IPS DF 6.9 (cell line): ENCODE data around the gene HMX3.

ENCODE experiments used
- DNase-seq: peaks from one replicate; pipeline ENCODE4 v3.0.0-alpha.2; 2013; ENCODE audit warnings: low read depth, low spot score
- H3K27ac ChIP-seq: one replicate; pipeline ENCODE4 v1.5.1; 2013; ENCODE audit warnings: low read length, control low read depth
- H3K27me3 ChIP-seq: 2 replicates; pipeline ENCODE4 v1.6.1; 2013; ENCODE audit warnings: mild to moderate bottlenecking, low read length; ENCODE audit not compliant: control insufficient read depth, insufficient read depth
- H3K36me3 ChIP-seq: 2 replicates; pipeline ENCODE4 v1.6.1; 2013; ENCODE audit warnings: low read length; ENCODE audit not compliant: control insufficient read depth, insufficient read depth
- H3K4me1 ChIP-seq: 2 replicates; pipeline ENCODE4 v1.6.1; 2013; ENCODE audit warnings: low read length; ENCODE audit not compliant: control insufficient read depth, insufficient read depth
- H3K4me3 ChIP-seq: 2 replicates; pipeline ENCODE4 v1.5.1; 2013; ENCODE audit warnings: mild to moderate bottlenecking, low read length
- H3K9me3 ChIP-seq: 2 replicates; pipeline ENCODE4 v1.6.1; 2013; ENCODE audit warnings: low read length, inconsistent platforms; ENCODE audit not compliant: control insufficient read depth, insufficient read depth
- WGBS: extraction: QIAGEN DNeasy Blood & Tissue Kit; methylation state at CpG from one replicate; pipeline ENCODE4 v1.1.7; 2013; ENCODE audit warnings: mixed read lengths, missing lambda C conversion rate; ENCODE audit not compliant: insufficient read length, insufficient coverage; 5-methylcytosine and 5-hydroxymethylcytosine counted together

Gene HMX3

GRCh38 chr10:123148414-123149161, 12.8 kb downstream of the HMX3 start:
- H3K4me3 ChIP-seq = peak overlapping the region; percentile 43; the same call in 1 of the 2 replicates
- no peak overlapping the region for H3K27ac ChIP-seq
- WGBS = no CpG with 5 or more reads among the region's 55 CpGs
- no peaks in the 10 kb centered on the region for H3K36me3 ChIP-seq
- peaks cover 12% of the 10 kb centered on the region; the same call in 1 of the 2 replicates for H3K4me1 ChIP-seq
- H3K9me3 ChIP-seq = no peaks in the 10 kb centered on the region
- no peak for DNase-seq
- H3K27me3 ChIP-seq = peaks cover 69% of the 10 kb centered on the region

GRCh38 chr10:123149162-123149567, 13.4 kb downstream of the HMX3 start:
- no peak overlapping the region for H3K4me3 ChIP-seq
- no peak overlapping the region for H3K27ac ChIP-seq
- H3K4me1 ChIP-seq = peaks cover 12% of the 10 kb centered on the region; the same call in 1 of the 2 replicates
- H3K36me3 ChIP-seq = no peaks in the 10 kb centered on the region
- peaks cover 64% of the 10 kb centered on the region for H3K27me3 ChIP-seq
- no peak for DNase-seq
- WGBS = no CpG with 5 or more reads among the region's 12 CpGs
- no peaks in the 10 kb centered on the region for H3K9me3 ChIP-seq

DNA sequence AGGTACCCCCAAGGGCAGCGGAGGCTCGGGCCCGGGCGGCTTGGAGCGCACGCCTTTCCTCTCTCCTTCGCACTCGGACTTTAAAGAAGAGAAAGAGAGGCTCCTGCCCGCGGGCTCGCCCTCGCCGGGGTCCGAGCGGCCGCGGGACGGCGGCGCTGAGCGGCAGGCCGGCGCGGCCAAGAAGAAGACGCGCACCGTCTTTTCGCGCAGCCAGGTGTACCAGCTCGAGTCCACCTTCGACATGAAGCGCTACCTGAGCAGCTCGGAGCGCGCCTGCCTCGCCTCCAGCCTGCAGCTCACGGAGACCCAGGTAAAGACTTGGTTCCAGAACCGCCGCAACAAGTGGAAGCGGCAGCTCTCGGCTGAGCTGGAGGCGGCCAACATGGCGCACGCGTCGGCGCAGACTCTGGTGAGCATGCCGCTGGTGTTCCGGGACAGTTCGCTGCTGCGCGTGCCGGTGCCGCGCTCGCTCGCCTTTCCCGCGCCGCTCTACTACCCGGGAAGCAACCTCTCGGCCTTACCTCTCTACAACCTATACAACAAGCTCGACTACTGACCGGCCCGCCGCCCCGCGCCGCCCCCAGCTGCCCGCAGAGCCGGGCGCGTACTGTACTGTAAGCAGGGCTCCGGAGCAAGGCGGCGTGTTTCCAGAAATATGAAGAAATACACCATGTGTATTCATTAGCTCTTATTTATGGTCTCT, 13.9 kb downstream of the HMX3 start:
- H3K27ac ChIP-seq = no peak overlapping the region
- peaks cover 12% of the 10 kb centered on the region; the same call in 1 of the 2 replicates for H3K4me1 ChIP-seq
- H3K9me3 ChIP-seq = no peaks in the 10 kb centered on the region
- no CpG with 5 or more reads among the region's 76 CpGs for WGBS
- H3K27me3 ChIP-seq = peaks cover 58% of the 10 kb centered on the region
- no peak for DNase-seq
- peak overlapping the region; percentile 22; the same call in 1 of the 2 replicates for H3K4me3 ChIP-seq
- no peaks in the 10 kb centered on the region for H3K36me3 ChIP-seq

GRCh38 chr10:123150271-123150985, 14.7 kb downstream of the HMX3 start:
- H3K36me3 ChIP-seq = no peaks in the 10 kb centered on the region

GRCh38 chr10:123150986-123151736, 15.4 kb downstream of the HMX3 start:
- no peaks in the 10 kb centered on the region for H3K9me3 ChIP-seq
- no CpG with 5 or more reads among the region's 56 CpGs for WGBS
- no peaks in the 10 kb centered on the region; the same call in 1 of the 2 replicates for H3K36me3 ChIP-seq
- no peak overlapping the region for H3K27ac ChIP-seq
- DNase-seq = no peak
- peak overlapping the region; percentile 22; the same call in 1 of the 2 replicates for H3K4me3 ChIP-seq
- H3K27me3 ChIP-seq = peaks cover 44% of the 10 kb centered on the region
- H3K4me1 ChIP-seq = peaks cover 9% of the 10 kb centered on the region; the same call in 1 of the 2 replicates

More at GRCh38 chr10:123150271-123150985, 14.7 kb downstream of the HMX3 start:
- Histone ChIP-seq H3K27ac (no peak overlapping the region), H3K4me1 (peaks cover 9% of the 10 kb centered on the region; the same call in 1 of the 2 replicates), H3K9me3 (no peaks in the 10 kb centered on the region), H3K4me3 (peak overlapping the region; percentile 22; the same call in 1 of the 2 replicates), H3K27me3 (peaks cover 51% of the 10 kb centered on the region)
- no peak for DNase-seq
- WGBS = no CpG with 5 or more reads among the region's 34 CpGs

GRCh38 chr10:123151737-123152135, 16.0 kb downstream of the HMX3 start:
- DNase-seq = no peak
- no CpG with 5 or more reads among the region's 7 CpGs for WGBS
- Histone ChIP-seq H3K27ac (no peak overlapping the region), H3K36me3 (peaks cover under 1% of the 10 kb centered on the region; the same call in 1 of the 2 replicates), H3K4me1 (peaks cover 9% of the 10 kb centered on the region; the same call in 1 of the 2 replicates), H3K4me3 (no peak overlapping the region), H3K27me3 (peaks cover 38% of the 10 kb centered on the region), H3K9me3 (no peaks in the 10 kb centered on the region)

GRCh38 chr10:123153486-123154091, 17.8 kb downstream of the HMX3 start:
- no CpG with 5 or more reads among the region's 9 CpGs for WGBS
- H3K27ac ChIP-seq = no peak overlapping the region
- H3K9me3 ChIP-seq = no peaks in the 10 kb centered on the region
- H3K4me1 ChIP-seq = peaks cover 8% of the 10 kb centered on the region; the same call in 1 of the 2 replicates
- H3K4me3 ChIP-seq = no peak overlapping the region
- H3K27me3 ChIP-seq = peaks cover 23% of the 10 kb centered on the region
- peaks cover 6% of the 10 kb centered on the region; the same call in 1 of the 2 replicates for H3K36me3 ChIP-seq
- DNase-seq = no peak

- H3K4me1 ChIP-seq = peaks cover 6% of the 10 kb centered on the region; the same call in 1 of the 2 replicates
These were observed 18.4 kb downstream of the HMX3 start, which contains the start of gene BUB3 for GRCh38 chr10:123154092-123154710. TSS of gene BUB3 (plus strand) at chr10:123154402. CDS start at chr10:123154918, 516 bp downstream.

More at GRCh38 chr10:123154092-123154710, 18.4 kb downstream of the HMX3 start, which contains the start of gene BUB3:
- peak within 1 kb of the TSS; percentile 93 for H3K4me3 ChIP-seq
- H3K9me3 ChIP-seq = no peaks in the 10 kb centered on the region
- H3K27me3 ChIP-seq = peaks cover 17% of the 10 kb centered on the region
- DNase-seq = peak; percentile 100
- no peak within 1 kb of the TSS for H3K27ac ChIP-seq
- peaks cover 6% of the 10 kb centered on the region; the same call in 1 of the 2 replicates for H3K36me3 ChIP-seq
- no CpG with 5 or more reads among the region's 50 CpGs for WGBS
